Upper lobe of right lung (tissue), 1 donor: Measurements from ENCODE around the gene AHSP. TPM values are rescaled to one million over a fixed set of nuclear protein-coding genes. Genes with fewer than 3 reads are reported as not detected.

Experiments
- ATAC-seq: fragments of 200-7000 bp; cut with Tn5 transposase; one replicate; pipeline ENCODE4 v1.9.1; 2020; ENCODE audit warnings: mild to moderate bottlenecking, moderate library complexity
- DNase-seq: peaks from one replicate; pipeline ENCODE4 v3.0.0-alpha.2; 2020
- H3K27ac ChIP-seq: fragments of 200-600 bp; one replicate; pipeline ENCODE4 v1.8.0; 2022
- H3K27me3 ChIP-seq: fragments of 200-600 bp; one replicate; pipeline ENCODE4 v1.8.0; 2022; ENCODE audit warnings: mild to moderate bottlenecking
- H3K36me3 ChIP-seq: fragments of 200-600 bp; one replicate; pipeline ENCODE4 v1.8.0; 2022
- H3K4me1 ChIP-seq: fragments of 200-600 bp; one replicate; pipeline ENCODE4 v1.8.0; 2022
- H3K4me3 ChIP-seq: fragments of 200-600 bp; one replicate; pipeline ENCODE4 v1.8.0; 2022; ENCODE audit warnings: mild to moderate bottlenecking
- H3K9me3 ChIP-seq: fragments of 200-600 bp; one replicate; pipeline ENCODE4 v1.8.0; 2022
- CTCF ChIP-seq: fragments of 200-600 bp; IDR thresholded peaks from one replicate; pipeline ENCODE4 v1.8.0; 2022; ENCODE audit warnings: antibody characterized with exemption
- intact Hi-C: fragments of 100-400 bp; cut with DNase I; formaldehyde crosslinking; loops from one replicate; pipeline ENCODE4 v1.11.0; 2022
- total RNA-seq: library from RNA; stranded (reverse); fragmentation: NEBNext Ultra II Directional; extraction: Animal tissue kit (Norgen Biotek cat#: 25700); gene quantifications from one replicate; pipeline ENCODE4 v1.2.1, GENCODE V29; 2021
- donor health status: DM: no; HTN: yes; CAD: no; lungs with severe emphysema.

AHSP gene
- total RNA-seq, 1 donor from 2014 or later, result not detected

GRCh38 chr16:31488468-31489297, 39.0 kb upstream of the AHSP start:
- Histone ChIP-seq H3K27me3 (no peaks in the 10 kb centered on the region), H3K27ac (peak overlapping the region; percentile 11), H3K36me3 (peaks cover 23% of the 10 kb centered on the region), H3K9me3 (no peaks in the 10 kb centered on the region), H3K4me3 (peak overlapping the region; percentile 56), H3K4me1 (peaks cover 10% of the 10 kb centered on the region)
- TF ChIP-seq CTCF, result no peak
- no peak for DNase-seq
- ATAC-seq, result no peak
- intact Hi-C loops, result no loop called here

GRCh38 chr16:31489298-31489564, 38.5 kb upstream of the AHSP start:
- no peak overlapping the region for H3K27ac ChIP-seq
- no peak for TF ChIP-seq CTCF
- peaks cover 10% of the 10 kb centered on the region for H3K4me1 ChIP-seq
- ATAC-seq, result no peak
- no peaks in the 10 kb centered on the region for H3K27me3 ChIP-seq
- no peak for DNase-seq
- peaks cover 29% of the 10 kb centered on the region for H3K36me3 ChIP-seq
- intact Hi-C loops, result no loop called here
- H3K4me3 ChIP-seq, result no peak overlapping the region
- H3K9me3 ChIP-seq, result no peaks in the 10 kb centered on the region

DNA sequence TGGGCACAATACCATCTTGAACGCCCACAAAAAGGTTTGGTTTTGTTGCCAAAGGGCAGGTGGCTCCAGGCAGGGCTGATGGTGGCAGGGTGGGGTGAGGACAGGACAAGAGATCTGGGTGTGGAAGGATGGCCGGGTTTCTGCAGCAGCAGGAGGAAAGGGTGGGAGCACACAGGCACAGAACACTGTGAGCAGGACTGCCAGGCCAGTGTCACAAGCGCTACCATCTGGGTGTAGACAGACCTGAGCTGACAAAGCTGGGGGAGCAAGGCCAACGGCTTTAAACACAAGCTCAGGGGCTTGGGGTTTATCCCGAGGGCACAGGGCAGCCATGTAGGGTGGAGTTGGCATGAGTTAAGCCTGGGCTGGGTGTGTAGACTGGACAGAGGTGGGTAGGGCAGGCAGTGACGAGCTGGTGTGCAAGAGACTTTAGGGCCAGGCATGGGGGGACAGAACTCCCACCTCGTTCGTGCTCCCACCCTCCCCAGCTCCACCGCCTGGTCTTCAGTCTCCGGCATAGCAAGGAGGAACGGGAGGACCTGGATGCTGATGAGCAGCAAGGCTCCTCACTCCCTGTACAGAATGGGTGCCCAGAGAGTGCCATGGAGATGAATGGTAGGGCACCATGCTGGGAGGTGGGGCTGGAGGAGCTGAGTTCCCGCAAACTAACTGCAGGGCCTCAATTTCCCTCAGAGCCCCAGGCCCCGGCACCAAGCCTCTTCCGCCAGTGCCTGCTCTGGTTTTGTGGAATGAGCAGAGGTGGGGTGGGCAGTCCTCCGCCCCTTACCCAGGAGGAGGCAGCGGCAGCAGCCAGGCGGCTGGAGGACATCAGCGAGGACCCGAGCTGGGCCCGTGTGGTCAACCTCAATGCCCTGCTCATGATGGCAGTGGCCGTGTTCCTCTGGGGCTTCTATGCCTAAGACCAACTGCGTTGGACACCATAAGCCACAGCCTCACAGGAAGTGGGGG, 37.8 kb upstream of the AHSP start:
- Histone ChIP-seq H3K27me3 (no peaks in the 10 kb centered on the region), H3K9me3 (no peaks in the 10 kb centered on the region), H3K4me1 (peaks cover 10% of the 10 kb centered on the region), H3K4me3 (no peak overlapping the region), H3K36me3 (peaks cover 33% of the 10 kb centered on the region), H3K27ac (no peak overlapping the region)
- DNase-seq, result no peak
- no peak for TF ChIP-seq CTCF
- ATAC-seq, result no peak
- intact Hi-C loops, result no loop called here

DNA sequence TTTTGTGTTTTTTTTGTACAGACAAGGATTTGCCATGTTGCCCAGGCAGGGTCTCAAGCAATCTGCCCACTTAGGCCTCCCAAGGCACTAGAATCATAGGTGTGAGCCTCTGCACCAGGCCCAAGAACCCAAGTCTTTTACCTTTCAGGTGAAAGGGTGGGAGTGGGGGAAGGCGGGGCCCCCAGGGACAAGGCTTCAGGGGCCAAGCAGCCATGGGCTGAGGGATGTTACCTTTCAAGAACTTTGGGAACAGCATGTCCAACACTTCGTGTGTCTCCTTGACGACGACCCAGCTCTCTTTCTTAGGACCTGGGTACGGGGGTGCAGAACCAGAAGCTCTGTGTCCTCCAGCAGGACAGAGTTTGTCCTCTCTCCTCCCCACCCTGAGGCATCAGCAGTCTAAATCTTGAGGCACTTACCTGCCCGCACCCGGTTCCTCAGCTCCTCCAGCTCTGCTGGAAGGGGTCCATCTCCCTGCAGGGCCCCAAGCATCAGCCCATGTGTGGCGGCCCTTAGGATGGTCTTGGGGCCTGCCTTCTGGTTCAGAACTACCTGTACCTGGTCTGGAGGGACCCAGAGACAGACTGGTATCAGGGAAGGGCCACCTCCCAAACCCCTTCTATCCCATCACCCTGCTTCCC, 35.8 kb upstream of the AHSP start:
- no peak overlapping the region for H3K27ac ChIP-seq
- intact Hi-C loops, result no loop called here
- ATAC-seq, result no peak
- H3K4me1 ChIP-seq, result peaks cover 10% of the 10 kb centered on the region
- H3K9me3 ChIP-seq, result no peaks in the 10 kb centered on the region
- no peak for TF ChIP-seq CTCF
- no peak for DNase-seq
- H3K27me3 ChIP-seq, result no peaks in the 10 kb centered on the region
- H3K36me3 ChIP-seq, result peaks cover 53% of the 10 kb centered on the region
- no peak overlapping the region for H3K4me3 ChIP-seq

DNA sequence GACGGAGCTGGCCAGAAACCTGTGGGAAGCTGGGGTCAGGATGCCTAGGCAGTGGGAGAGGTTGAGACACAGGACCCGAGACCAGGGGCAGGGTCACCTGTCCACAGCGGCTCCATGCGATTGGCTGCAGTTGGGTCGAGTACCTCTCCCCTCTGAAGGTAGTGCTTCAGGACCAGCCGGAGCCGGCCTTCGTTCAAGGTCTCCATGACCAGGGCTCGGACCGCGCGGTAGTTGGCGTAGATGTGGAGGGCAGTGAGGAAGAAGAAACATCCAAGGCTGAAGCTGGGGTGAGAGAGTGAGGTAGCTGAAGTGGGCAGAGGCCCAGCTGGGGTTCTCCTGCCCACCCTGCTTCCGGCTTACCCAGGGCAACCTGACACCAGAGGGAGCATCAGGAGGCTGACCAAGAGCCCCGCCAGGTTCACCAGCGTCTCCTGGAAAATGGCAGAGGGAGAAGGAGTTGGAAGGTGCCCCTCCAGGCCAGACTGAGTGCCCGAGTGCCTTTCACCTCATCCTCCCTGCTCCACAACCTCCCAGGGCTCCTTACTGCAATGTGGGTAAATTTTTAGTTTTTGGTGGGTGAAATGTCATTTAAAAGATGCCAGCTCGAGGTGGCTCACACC, 34.1 kb upstream of the AHSP start:
- Histone ChIP-seq H3K27ac (no peak overlapping the region), H3K4me1 (no peaks in the 10 kb centered on the region), H3K9me3 (no peaks in the 10 kb centered on the region), H3K27me3 (no peaks in the 10 kb centered on the region), H3K4me3 (no peak overlapping the region), H3K36me3 (peaks cover 66% of the 10 kb centered on the region)
- intact Hi-C loops, result no loop called here
- DNase-seq (no peak), ATAC-seq (no peak)
- TF ChIP-seq CTCF, result no peak
